GM18511 (cell line): ENCODE measurements around the gene HIPK2.

Experiments used
- ATAC-seq: cut with Tn5 transposase; IDR thresholded peaks from one replicate; pipeline ENCODE4 v1.9.1; 2021; ENCODE audit warnings: mild to moderate bottlenecking, moderate library complexity; ENCODE audit not compliant: unreplicated experiment

The HIPK2 gene

GRCh38 chr7:139753081-139753692, 24.6 kb downstream of the HIPK2 start:
- ATAC-seq, result no peak

DNA sequence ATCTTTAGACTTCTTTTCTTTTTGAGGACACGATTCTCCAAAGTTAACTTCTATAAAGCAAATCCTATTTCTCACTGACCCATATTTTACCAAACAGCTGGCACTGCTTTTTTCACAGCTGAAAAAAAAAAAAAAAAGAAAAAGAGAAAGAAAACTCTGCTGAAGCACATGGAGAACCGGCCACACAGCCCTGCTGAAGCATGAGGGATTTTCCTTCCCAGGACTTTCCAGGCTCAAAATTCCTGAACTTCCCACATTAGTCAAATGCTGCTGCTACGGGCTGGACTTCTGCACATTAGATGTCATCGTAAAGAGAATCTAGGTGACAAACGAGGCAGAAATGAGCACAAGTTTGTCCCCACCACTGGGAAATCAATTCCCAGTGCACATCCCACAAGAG, 25.2 kb downstream of the HIPK2 start:
- no peak for ATAC-seq

- no peak for ATAC-seq
These were observed 25.6 kb downstream of the HIPK2 start for GRCh38 chr7:139752148-139752547.

DNA sequence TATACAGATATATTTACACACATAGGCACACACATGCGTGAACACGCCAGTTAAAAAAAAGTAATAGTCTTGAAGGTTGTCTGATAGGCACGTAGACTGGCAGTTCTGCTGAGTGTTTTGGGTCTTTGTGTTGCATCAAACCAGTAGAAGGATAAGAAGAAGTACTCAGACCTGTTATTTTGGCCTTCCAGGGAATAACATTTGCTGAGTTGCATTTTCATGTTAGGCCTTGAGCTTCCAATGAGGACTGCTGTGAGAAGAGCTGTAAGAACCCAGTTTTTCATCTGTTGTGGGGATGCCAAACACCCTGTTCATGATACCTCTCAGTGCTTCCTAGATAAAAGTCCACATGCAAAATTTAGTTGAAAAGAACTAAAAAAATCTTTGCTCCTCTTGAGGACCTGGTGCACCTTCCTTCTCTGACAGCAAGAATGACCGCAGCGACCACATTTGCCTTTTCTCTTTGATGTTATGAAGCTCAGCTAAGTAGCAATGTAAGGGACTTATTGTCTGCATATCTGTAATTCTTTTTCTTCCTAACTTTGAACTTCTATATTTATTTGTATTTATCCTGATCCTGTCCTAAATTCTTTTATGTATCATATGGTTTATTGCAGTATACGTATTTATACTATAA, 27.2 kb downstream of the HIPK2 start:
- no peak for ATAC-seq

GRCh38 chr7:139749545-139749944, 28.3 kb downstream of the HIPK2 start:
- no peak for ATAC-seq

DNA sequence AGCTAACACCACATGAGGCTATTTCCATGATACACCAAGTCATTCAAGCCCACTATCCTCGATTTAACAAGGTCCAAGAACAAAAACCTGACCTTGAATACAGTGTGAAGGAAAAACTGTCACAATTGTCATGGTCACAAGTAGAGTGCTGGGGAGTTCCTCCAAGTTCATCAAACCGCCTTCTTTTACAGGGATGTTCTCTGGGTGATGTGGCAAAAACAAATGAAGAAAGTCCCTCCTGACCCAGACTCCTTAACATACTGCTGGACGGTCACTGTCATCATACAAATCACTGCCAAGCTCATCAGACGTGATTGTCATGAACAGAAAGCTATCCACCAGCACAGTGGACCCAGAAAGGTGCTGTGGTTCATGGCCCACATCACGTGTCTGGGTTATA, 28.9 kb downstream of the HIPK2 start:
- ATAC-seq, result no peak

DNA sequence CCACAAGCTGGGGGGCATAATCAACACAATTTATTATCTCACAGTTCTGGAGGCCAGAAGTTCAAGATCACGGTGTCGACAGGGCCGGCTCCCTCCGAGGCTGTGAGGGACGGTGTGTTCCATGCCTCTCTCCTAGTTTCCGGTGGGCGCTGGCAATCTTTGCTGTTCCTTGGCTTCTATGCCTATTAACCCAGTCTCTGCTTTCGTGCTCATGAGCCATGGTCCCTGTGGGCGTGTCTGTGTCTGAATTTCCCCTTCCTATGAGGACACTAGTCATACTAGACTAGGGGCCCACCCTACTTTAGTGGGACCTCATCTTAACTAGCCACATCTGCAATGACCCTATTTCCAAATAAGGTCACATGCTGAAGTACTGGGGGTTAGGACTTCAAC, 29.4 kb downstream of the HIPK2 start:
- ATAC-seq, result no peak

DNA sequence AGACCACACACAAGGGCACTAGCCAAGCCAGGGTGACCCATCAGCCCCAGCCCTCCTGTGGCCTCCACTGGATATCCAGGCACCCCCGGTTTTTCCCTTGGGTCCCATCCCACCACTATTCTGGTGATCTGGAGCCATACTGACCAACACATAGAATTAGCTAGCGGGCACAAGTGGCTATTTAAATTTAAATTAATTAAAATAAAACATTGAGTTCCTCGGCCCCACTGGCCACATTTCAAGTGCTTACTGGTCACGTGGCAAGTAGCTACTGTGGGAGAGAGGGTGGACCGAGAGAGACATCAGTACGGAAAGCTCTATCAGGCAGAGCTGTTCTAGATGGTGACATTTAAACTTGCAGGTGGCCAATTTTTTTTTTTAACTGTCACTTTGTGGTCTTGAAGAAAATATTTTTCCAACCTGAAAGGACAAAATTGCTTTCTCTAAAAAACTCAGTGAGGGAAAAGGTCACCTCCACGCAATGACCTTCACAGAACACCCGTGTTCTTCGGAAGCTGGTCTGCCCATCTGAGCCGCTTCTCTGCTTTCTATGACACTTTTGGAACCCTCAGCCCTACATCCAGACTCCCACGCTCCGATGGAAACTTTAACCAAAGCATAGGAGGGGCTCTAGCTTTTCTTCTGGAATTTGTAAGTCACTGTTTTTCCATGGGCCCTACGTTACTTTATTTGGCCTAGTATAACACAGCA, 30.0 kb downstream of the HIPK2 start:
- ATAC-seq, result no peak

DNA sequence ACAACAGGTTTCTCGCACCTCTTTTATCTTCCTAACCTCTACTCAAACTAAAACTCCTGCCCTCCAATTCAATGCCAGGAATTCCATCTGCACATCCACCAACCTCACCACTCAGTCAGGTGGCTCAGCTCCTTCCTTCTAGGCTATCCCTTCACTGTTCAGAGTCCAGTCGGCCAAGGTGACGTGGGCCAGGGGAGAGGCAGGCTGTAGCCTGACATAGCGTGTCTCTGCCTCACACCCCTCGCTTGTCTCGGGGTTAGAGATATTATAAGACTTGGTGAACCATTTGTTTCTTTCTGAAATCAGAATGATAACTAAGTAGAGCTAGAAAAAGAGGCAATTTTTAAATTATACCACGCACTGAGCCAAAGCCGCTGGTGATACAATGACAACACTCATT, 31.1 kb downstream of the HIPK2 start:
- no peak for ATAC-seq

DNA sequence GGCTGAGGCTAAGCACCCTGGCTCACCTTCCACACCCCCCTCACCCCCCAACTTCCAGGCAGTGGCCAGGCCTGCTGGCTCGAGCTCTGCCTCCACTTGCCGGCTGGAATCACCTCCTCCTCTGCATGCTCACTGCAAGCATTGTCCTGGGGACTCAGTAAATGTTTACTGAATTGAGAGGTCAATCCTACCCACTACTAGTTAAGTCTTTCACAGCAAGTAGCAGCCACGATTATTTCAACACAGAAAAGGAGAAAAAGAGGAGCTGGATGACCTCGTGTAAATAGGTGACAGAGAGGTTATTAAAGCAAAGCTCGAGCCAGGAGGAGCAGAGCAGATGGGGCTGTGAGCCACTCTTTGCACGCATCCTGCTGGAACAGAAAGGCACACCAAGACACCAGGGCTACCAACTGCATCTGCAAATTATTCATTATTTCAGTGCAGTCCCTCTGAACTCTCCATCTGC, 32.1 kb downstream of the HIPK2 start:
- no peak for ATAC-seq

DNA sequence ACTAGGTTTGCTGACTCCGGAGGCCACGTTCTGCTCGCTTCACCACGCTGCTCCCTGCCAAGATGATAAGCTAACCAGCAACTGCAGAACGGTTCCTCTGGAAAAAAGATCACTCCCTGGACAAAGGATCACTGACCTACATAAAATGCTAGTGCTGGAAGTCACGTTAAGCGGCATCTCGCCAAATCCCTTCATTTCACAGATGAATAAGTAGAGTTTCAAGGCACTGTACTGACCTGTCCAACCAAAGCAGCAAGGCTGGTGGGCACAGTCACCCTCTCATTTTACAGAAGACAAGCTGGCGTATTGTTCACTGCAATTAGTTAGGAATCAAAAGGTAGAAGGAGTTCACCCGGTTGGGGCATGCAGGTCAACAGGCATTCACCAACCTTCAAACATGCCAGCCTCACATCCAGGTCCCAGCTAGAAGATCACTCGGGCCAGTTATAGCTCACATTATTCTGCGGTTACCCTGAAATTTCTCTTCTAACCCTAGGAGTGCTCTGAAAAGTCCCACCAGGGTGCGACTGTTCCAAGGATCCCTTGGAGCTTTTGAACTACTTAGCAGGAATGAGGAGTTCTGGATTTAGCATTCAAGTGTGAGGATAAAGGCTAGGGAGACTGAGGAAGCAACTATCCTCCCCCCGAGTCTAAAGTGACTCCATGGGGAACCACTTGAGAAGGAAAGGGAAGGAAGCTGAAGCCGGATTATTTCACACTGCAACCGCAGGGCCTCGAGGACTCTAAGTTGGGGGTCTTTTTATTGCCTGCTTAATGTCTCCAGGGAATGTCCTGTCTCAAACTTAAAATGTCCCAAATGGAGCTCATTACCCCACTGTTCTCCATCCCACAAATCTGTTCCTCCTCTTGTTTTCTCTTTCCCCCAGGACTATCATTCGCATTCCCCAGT, 32.8 kb downstream of the HIPK2 start:
- no peak for ATAC-seq

GRCh38 chr7:139743967-139744767, 33.6 kb downstream of the HIPK2 start:
- no peak for ATAC-seq

- no peak for ATAC-seq
These were observed 34.4 kb downstream of the HIPK2 start for GRCh38 chr7:139743267-139743966.

- no peak for ATAC-seq
These were observed 35.9 kb downstream of the HIPK2 start for GRCh38 chr7:139741789-139742344.

GRCh38 chr7:139741239-139741638, 36.6 kb downstream of the HIPK2 start:
- ATAC-seq, result no peak

- ATAC-seq, result no peak
These were observed 37.8 kb downstream of the HIPK2 start for GRCh38 chr7:139739863-139740597.

GRCh38 chr7:139738772-139739171, 39.0 kb downstream of the HIPK2 start:
- no peak for ATAC-seq

DNA sequence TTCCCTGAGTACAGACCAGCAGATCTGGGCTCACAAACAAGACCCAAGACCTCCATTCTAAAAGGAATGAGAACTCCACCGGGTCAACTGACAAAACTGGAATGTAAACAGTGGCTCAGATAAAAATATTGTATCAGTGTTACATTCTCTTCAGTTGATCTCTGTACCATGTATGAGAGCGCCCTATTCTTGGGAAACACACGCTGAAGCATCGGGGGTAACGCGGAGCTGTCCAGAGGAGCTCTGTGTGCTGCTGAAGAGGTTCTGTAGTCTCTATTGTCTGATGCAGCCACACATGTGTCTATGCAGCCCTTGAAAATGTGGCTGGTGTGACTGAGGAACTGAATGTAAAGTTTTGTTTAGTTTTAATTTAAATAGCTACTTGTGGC, 39.7 kb downstream of the HIPK2 start:
- ATAC-seq, result no peak
